ENCODE measurements around the gene SMURF2. TPM values are rescaled to one million over a fixed set of nuclear protein-coding genes. Genes with fewer than 3 reads are reported as not detected.
A peak's percentile ranks its signal among the peaks of the same experiment; 100 is the strongest.

SMURF2 gene
- total RNA-seq (2021) (21.6 to 24.0 TPM (median 23.0 TPM) in 3 replicates), Bru-seq, nascent RNA (percentile 73 among the genes with signal in this experiment)
- long read RNA-seq, experiment 1, transcript SMURF2-201 (19 exons, 2,918 nt) = major isoform, 67 of 106 reads
- long read RNA-seq, experiment 1, partial matches to known transcripts = 13 of 106 reads
- long read RNA-seq, experiment 1, other reads (novel, unspliced or antisense) = 26 of 106 reads
- long read RNA-seq, experiment 2, transcript SMURF2-201 (19 exons, 2,918 nt) = major isoform, 6 of 33 reads
- long read RNA-seq, experiment 2, partial matches to known transcripts = 10 of 33 reads
- long read RNA-seq, experiment 2, other reads (novel, unspliced or antisense) = 17 of 33 reads
- long read RNA-seq, experiment 3, partial matches to known transcripts = 0 of 2 reads
- long read RNA-seq, experiment 3, other reads (novel, unspliced or antisense) = 2 of 2 reads

DNA sequence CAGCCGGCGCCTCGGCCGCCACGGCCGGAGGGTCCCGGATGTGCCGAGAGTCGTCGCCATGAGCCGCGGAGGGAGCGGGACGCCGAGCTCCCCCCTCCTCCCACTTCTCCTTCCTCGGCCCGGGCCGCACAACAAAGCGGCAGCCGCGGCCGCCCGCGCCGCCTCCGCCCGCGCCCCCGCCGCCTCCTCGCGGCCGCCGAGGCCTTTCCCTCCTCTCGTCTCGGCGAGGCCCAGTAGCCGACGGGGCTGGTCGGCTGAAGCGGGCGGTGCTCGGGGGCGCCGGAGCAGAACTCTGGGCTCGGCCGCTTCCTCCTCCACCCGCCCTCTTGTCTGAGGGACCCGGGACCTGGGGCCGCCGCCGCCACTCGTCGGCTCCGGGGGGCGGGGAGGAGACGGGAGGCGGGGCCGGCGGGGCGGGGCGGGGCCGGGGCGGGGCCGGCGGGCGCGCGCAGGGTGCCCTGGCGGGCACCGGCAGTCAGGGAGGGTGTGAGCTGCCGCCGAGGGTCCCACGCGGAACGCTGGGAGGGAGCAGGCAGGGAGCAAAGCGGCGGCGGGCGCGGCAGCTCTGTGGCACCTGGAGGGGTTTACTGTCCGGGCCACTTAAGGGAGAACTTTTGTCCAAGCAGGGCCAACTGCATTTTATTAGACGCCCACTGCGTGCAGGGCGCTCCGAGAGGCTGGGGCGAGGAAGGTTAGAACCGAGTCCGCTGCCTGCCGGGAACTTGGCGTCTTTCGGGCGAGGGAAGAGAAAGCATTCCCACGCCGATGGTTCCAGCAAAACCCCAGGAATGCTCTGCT lies at the start of gene SMURF2:
TSS of gene SMURF2 (minus strand) at position 332 of the 798 bp plus-strand sequence. CDS start 427 bp downstream, outside the sequence.
- ATAC-seq = peak; percentile 77
- Mint-ChIP-seq H3K4me1 (peaks cover 27% of the 10 kb centered on the region), H3K9me3 (no peaks in the 10 kb centered on the region), H3K4me3 (peak within 1 kb of the TSS; percentile 93), H3K36me3 (no peaks in the 10 kb centered on the region), H3K27me3 (ENCODE audit: low read depth) (no peaks in the 10 kb centered on the region; the same call in 1 of the 2 replicates), H3K27ac (peak within 1 kb of the TSS; percentile 94)
- ChIA-PET POLR2A (interaction anchor here (1.1 kb wide), 2 partner anchors 13 to 157 kb away, joined by 4 to 5 read pairs; no protein-coding TSS in a partner anchor), CTCF (interaction anchor here (0.6 to 1.3 kb wide), 3 partner anchors 35 to 111 kb away, joined by 3 to 6 read pairs (median 3); no protein-coding TSS in a partner anchor)
- DNase-seq (ENCODE audit: low spot score) = peak; percentile 74
- TF ChIP-seq, protein P1, sequence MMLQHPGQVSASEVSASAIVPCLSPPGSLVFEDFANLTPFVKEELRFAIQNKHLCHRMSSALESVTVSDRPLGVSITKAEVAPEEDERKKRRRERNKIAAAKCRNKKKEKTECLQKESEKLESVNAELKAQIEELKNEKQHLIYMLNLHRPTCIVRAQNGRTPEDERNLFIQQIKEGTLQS (CRISPR knock-in tag; conservative IDR thresholded peaks at IDR 0.05) = no peak
- TF ChIP-seq, protein P2, sequence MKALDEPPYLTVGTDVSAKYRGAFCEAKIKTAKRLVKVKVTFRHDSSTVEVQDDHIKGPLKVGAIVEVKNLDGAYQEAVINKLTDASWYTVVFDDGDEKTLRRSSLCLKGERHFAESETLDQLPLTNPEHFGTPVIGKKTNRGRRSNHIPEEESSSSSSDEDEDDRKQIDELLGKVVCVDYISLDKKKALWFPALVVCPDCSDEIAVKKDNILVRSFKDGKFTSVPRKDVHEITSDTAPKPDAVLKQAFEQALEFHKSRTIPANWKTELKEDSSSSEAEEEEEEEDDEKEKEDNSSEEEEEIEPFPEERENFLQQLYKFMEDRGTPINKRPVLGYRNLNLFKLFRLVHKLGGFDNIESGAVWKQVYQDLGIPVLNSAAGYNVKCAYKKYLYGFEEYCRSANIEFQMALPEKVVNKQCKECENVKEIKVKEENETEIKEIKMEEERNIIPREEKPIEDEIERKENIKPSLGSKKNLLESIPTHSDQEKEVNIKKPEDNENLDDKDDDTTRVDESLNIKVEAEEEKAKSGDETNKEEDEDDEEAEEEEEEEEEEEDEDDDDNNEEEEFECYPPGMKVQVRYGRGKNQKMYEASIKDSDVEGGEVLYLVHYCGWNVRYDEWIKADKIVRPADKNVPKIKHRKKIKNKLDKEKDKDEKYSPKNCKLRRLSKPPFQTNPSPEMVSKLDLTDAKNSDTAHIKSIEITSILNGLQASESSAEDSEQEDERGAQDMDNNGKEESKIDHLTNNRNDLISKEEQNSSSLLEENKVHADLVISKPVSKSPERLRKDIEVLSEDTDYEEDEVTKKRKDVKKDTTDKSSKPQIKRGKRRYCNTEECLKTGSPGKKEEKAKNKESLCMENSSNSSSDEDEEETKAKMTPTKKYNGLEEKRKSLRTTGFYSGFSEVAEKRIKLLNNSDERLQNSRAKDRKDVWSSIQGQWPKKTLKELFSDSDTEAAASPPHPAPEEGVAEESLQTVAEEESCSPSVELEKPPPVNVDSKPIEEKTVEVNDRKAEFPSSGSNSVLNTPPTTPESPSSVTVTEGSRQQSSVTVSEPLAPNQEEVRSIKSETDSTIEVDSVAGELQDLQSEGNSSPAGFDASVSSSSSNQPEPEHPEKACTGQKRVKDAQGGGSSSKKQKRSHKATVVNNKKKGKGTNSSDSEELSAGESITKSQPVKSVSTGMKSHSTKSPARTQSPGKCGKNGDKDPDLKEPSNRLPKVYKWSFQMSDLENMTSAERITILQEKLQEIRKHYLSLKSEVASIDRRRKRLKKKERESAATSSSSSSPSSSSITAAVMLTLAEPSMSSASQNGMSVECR (CRISPR knock-in tag; IDR thresholded peaks at IDR 0.05; ENCODE audit: borderline replicate concordance) = no peak
- TF ChIP-seq, protein P3, sequence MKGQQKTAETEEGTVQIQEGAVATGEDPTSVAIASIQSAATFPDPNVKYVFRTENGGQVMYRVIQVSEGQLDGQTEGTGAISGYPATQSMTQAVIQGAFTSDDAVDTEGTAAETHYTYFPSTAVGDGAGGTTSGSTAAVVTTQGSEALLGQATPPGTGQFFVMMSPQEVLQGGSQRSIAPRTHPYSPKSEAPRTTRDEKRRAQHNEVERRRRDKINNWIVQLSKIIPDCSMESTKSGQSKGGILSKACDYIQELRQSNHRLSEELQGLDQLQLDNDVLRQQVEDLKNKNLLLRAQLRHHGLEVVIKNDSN (CRISPR knock-in tag; IDR thresholded peaks at IDR 0.05) = no peak
- TF ChIP-seq ZNF317 (CRISPR knock-in tag; IDR thresholded peaks at IDR 0.05; ENCODE audit: borderline replicate concordance, low read depth) = no peak
- TF ChIP-seq CREB1 (CRISPR knock-in tag; IDR thresholded peaks at IDR 0.05) = no peak
- TF ChIP-seq ZNF671 (CRISPR knock-in tag; IDR thresholded peaks at IDR 0.05) = no peak
- TF ChIP-seq, protein P4, sequence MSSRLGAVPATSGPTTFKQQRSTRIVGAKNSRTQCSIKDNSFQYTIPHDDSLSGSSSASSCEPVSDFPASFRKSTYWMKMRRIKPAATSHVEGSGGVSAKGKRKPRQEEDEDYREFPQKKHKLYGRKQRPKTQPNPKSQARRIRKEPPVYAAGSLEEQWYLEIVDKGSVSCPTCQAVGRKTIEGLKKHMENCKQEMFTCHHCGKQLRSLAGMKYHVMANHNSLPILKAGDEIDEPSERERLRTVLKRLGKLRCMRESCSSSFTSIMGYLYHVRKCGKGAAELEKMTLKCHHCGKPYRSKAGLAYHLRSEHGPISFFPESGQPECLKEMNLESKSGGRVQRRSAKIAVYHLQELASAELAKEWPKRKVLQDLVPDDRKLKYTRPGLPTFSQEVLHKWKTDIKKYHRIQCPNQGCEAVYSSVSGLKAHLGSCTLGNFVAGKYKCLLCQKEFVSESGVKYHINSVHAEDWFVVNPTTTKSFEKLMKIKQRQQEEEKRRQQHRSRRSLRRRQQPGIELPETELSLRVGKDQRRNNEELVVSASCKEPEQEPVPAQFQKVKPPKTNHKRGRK (CRISPR knock-in tag; IDR thresholded peaks at IDR 0.05; ENCODE audit: borderline replicate concordance) = no peak
- TF ChIP-seq, protein P5, sequence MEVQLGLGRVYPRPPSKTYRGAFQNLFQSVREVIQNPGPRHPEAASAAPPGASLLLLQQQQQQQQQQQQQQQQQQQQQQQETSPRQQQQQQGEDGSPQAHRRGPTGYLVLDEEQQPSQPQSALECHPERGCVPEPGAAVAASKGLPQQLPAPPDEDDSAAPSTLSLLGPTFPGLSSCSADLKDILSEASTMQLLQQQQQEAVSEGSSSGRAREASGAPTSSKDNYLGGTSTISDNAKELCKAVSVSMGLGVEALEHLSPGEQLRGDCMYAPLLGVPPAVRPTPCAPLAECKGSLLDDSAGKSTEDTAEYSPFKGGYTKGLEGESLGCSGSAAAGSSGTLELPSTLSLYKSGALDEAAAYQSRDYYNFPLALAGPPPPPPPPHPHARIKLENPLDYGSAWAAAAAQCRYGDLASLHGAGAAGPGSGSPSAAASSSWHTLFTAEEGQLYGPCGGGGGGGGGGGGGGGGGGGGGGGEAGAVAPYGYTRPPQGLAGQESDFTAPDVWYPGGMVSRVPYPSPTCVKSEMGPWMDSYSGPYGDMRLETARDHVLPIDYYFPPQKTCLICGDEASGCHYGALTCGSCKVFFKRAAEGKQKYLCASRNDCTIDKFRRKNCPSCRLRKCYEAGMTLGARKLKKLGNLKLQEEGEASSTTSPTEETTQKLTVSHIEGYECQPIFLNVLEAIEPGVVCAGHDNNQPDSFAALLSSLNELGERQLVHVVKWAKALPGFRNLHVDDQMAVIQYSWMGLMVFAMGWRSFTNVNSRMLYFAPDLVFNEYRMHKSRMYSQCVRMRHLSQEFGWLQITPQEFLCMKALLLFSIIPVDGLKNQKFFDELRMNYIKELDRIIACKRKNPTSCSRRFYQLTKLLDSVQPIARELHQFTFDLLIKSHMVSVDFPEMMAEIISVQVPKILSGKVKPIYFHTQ (CRISPR knock-in tag; IDR thresholded peaks at IDR 0.05) = no peak
- TF ChIP-seq, protein P6, sequence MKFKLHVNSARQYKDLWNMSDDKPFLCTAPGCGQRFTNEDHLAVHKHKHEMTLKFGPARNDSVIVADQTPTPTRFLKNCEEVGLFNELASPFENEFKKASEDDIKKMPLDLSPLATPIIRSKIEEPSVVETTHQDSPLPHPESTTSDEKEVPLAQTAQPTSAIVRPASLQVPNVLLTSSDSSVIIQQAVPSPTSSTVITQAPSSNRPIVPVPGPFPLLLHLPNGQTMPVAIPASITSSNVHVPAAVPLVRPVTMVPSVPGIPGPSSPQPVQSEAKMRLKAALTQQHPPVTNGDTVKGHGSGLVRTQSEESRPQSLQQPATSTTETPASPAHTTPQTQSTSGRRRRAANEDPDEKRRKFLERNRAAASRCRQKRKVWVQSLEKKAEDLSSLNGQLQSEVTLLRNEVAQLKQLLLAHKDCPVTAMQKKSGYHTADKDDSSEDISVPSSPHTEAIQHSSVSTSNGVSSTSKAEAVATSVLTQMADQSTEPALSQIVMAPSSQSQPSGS (CRISPR knock-in tag; IDR thresholded peaks at IDR 0.05; ENCODE audit: borderline replicate concordance, low read depth) = no peak
- TF ChIP-seq ZNF232 (CRISPR knock-in tag; IDR thresholded peaks at IDR 0.05) = 0 out of 2 replicates have a peak, but pooled peaks have one; percentile 17
- TF ChIP-seq, protein P7, sequence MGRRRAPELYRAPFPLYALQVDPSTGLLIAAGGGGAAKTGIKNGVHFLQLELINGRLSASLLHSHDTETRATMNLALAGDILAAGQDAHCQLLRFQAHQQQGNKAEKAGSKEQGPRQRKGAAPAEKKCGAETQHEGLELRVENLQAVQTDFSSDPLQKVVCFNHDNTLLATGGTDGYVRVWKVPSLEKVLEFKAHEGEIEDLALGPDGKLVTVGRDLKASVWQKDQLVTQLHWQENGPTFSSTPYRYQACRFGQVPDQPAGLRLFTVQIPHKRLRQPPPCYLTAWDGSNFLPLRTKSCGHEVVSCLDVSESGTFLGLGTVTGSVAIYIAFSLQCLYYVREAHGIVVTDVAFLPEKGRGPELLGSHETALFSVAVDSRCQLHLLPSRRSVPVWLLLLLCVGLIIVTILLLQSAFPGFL (CRISPR knock-in tag; IDR thresholded peaks at IDR 0.05; ENCODE audit: borderline replicate concordance) = no peak
- TF ChIP-seq, protein P8, sequence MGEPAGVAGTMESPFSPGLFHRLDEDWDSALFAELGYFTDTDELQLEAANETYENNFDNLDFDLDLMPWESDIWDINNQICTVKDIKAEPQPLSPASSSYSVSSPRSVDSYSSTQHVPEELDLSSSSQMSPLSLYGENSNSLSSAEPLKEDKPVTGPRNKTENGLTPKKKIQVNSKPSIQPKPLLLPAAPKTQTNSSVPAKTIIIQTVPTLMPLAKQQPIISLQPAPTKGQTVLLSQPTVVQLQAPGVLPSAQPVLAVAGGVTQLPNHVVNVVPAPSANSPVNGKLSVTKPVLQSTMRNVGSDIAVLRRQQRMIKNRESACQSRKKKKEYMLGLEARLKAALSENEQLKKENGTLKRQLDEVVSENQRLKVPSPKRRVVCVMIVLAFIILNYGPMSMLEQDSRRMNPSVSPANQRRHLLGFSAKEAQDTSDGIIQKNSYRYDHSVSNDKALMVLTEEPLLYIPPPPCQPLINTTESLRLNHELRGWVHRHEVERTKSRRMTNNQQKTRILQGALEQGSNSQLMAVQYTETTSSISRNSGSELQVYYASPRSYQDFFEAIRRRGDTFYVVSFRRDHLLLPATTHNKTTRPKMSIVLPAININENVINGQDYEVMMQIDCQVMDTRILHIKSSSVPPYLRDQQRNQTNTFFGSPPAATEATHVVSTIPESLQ (CRISPR knock-in tag; IDR thresholded peaks at IDR 0.05) = no peak
- TF ChIP-seq TCF7 (CRISPR knock-in tag; IDR thresholded peaks at IDR 0.05; ENCODE audit: low read depth) = no peak; the same call in 1 of the 2 replicates
- TF ChIP-seq, protein P9, sequence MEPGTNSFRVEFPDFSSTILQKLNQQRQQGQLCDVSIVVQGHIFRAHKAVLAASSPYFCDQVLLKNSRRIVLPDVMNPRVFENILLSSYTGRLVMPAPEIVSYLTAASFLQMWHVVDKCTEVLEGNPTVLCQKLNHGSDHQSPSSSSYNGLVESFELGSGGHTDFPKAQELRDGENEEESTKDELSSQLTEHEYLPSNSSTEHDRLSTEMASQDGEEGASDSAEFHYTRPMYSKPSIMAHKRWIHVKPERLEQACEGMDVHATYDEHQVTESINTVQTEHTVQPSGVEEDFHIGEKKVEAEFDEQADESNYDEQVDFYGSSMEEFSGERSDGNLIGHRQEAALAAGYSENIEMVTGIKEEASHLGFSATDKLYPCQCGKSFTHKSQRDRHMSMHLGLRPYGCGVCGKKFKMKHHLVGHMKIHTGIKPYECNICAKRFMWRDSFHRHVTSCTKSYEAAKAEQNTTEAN (CRISPR knock-in tag; IDR thresholded peaks at IDR 0.05) = peak; percentile 2; the same call in 1 of the 2 replicates
- TF ChIP-seq ZNF416 (CRISPR knock-in tag; IDR thresholded peaks at IDR 0.05) = no peak

All from WTC11 (cell line).